Stimulated activated CD8-positive, alpha-beta memory T cell treated with anti-CD3 and anti-CD28 coated beads, Interleukin-15, amount 100 ng/mL, for 24 hours (primary cell): ENCODE data around the gene DNMT3L.
"Not testable (repeated sequence)": the region's sequence is repeated elsewhere in the genome, so short reads cannot be mapped to it uniquely, and the experiment has no call there.

ENCODE experiments used
- DNase-seq: peaks from one replicate; pipeline ENCODE4 v3.0.0-alpha.2; 2020; ENCODE audit warnings: low read depth

The DNMT3L gene

DNA sequence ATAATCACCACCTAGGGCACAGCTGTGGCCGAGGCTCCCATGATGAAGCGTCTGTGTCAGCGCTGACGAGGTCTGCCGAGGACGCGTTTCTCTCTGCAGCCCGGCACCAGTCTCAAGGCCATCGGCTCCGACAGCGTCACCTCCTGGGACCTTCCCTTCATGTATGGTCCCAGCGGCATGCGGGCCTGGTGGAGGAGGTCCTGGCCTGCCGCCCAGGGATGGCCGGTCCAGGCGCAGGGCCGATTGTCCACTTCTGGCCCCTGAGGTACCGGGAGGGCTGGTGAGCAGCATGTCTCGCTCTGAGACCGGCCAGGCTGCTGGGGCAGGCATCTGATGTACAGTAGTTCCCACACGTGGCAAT is 64.6 kb downstream of the DNMT3L start:
- DNase-seq, result not testable (repeated sequence)
